Panc1 (cell line): ENCODE measurements around the gene PADI1. TPM values are rescaled to one million over a fixed set of nuclear protein-coding genes. Genes with fewer than 3 reads are reported as not detected.

Source experiments
- ATAC-seq: fragments of 200-7000 bp; cut with Tn5 transposase; 2 replicates; pipeline ENCODE4 v1.9.1; 2020; ENCODE audit warnings: mild to moderate bottlenecking, moderate library complexity
- BruUV-seq: library from RNA; stranded (reverse); fragments of 400-500 nt; replicated peaks from 2 replicates; lab custom pipeline; 2021; lab: Mats Ljungman, UMichigan
- CTCF ChIA-PET: fragments of 300-600 bp; sonication (Branson Sonifier 250); formaldehyde crosslinking; loops from one replicate; lab custom pipeline; 2022; ENCODE audit warnings: antibody characterized with exemption; lab: Charles Lee
- POLR2A ChIA-PET: fragments of 300-600 bp; sonication (Branson Sonifier 250); formaldehyde crosslinking; loops from one replicate; lab custom pipeline; 2022; ENCODE audit warnings: antibody characterized with exemption; lab: Charles Lee
- DNase-seq: peaks from one replicate; pipeline ENCODE4 v3.0.0-alpha.2; 2010; ENCODE audit warnings: low read depth, low spot score
- H3K27ac ChIP-seq: 2 replicates; pipeline ENCODE4 v1.5.1; 2011; ENCODE audit warnings: mild to moderate bottlenecking, low read length, inconsistent platforms
- H3K27me3 ChIP-seq: fragments of 200-500 bp; sonication (Bioruptor generic); 2 replicates; pipeline ENCODE4 v1.6.0; 2014; ENCODE audit warnings: low read length, inconsistent platforms; ENCODE audit not compliant: control insufficient read depth, insufficient read depth
- H3K36me3 ChIP-seq: fragments of 200-500 bp; sonication (Bioruptor generic); 2 replicates; pipeline ENCODE4 v1.5.1; 2014; ENCODE audit warnings: inconsistent platforms, mild to moderate bottlenecking, low read length, moderate library complexity; ENCODE audit not compliant: control insufficient read depth, insufficient read depth
- H3K4me1 ChIP-seq: 2 replicates; pipeline ENCODE4 v1.5.1; 2011; ENCODE audit warnings: inconsistent platforms, mild to moderate bottlenecking, low read length, moderate library complexity; ENCODE audit not compliant: control insufficient read depth, insufficient read depth
- H3K4me3 ChIP-seq, 2 experiments: 2 replicates each; pipeline ENCODE4 v1.5.1; 2011 to 2012; ENCODE audit warnings: low read depth in 2 of 2, low read length in 2 of 2, mild to moderate bottlenecking in 2 of 2, inconsistent platforms in 1 of 2, moderate library complexity in 1 of 2
- H3K9me3 ChIP-seq: fragments of 200-500 bp; sonication (Bioruptor generic); 2 replicates; pipeline ENCODE4 v1.5.1; 2014; ENCODE audit warnings: low read depth, mild to moderate bottlenecking, inconsistent platforms, low read length, moderate library complexity; ENCODE audit not compliant: control insufficient read depth, insufficient read depth
- POLR2AphosphoS5 ChIP-seq: IDR thresholded peaks from 2 replicates; pipeline ENCODE4 v1.6.1; 2012; ENCODE audit warnings: mild to moderate bottlenecking, low read depth, low read length, moderate library complexity
- SIN3A ChIP-seq: IDR thresholded peaks from 2 replicates; pipeline ENCODE4 v1.6.1; 2012; ENCODE audit warnings: low read depth, mild to moderate bottlenecking, low read length, moderate library complexity, borderline replicate concordance; ENCODE audit not compliant: insufficient read depth
- TCF7L2 ChIP-seq: IDR thresholded peaks from 2 replicates; pipeline ENCODE4 v1.6.1; 2011; ENCODE audit warnings: mild to moderate bottlenecking, low read depth, low read length, inconsistent platforms
- in situ Hi-C: cut with HindIII; loops from 2 replicates; pipeline ENCODE4 v1.10.0; 2016; ENCODE audit warnings: low sequenced_read_pairs, low pct_unique_long_range_greater_than_20kb
- intact Hi-C: fragments of 100-400 bp; cut with micrococcal nuclease; formaldehyde crosslinking; loops from one replicate; pipeline ENCODE4 v1.10.0; 2022; ENCODE audit not compliant: unreplicated experiment
- total RNA-seq: library from RNA; stranded (reverse); gene quantifications from one replicate; pipeline ENCODE4 v1.2.1, GENCODE V29; 2021; ENCODE audit not compliant: unreplicated experiment
- TF ChIP-seq, protein P1 (sequence below), 2 experiments: IDR thresholded peaks; 2 replicates each; pipeline ENCODE4 v1.6.1; 2011 to 2012; ENCODE audit warnings: low read depth in 2 of 2, control low read depth in 1 of 2, low read length in 1 of 2, mild to moderate bottlenecking in 1 of 2, moderate library complexity in 1 of 2; ENCODE audit not compliant: insufficient read depth in 1 of 2
- TF ChIP-seq, protein P2 (sequence below): fragments of 450-650 bp; IDR thresholded peaks from 2 replicates; pipeline ENCODE4 v1.5.1; 2017; ENCODE audit warnings: mild to moderate bottlenecking

Gene PADI1
- total RNA-seq, 1 experiment from 2014 or later, result 2.3 TPM

DNA sequence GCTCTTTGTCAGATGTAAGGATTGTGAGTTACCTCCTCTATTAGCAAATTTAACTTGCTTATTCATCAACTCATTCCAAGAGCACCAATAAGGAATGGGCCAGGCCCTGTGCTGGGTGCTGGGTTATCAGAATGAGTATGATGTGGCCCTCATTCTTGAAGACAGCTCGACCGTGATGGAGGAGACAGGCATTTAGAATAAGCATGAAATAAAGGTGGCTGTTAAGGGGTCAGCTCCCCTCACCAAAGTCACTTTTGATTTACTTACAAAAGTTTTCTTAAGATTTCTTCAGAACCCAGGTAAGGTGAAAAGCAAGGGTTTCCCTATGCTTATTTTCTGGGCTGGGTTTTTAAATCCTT, 15.3 kb upstream of the PADI1 start:
- BruUV-seq, result no TSS peak
- DNase-seq (no peak), ATAC-seq (no peak)
- H3K9me3 ChIP-seq, result peaks cover 9% of the 10 kb centered on the region; the same call in 1 of the 2 replicates
- ChIA-PET POLR2A (no interaction called here), CTCF (interaction anchor here (0.6 kb wide), 1 partner anchor 299 kb away, joined by 4 read pairs; no protein-coding TSS in a partner anchor)
- TF ChIP-seq, protein P1, sequence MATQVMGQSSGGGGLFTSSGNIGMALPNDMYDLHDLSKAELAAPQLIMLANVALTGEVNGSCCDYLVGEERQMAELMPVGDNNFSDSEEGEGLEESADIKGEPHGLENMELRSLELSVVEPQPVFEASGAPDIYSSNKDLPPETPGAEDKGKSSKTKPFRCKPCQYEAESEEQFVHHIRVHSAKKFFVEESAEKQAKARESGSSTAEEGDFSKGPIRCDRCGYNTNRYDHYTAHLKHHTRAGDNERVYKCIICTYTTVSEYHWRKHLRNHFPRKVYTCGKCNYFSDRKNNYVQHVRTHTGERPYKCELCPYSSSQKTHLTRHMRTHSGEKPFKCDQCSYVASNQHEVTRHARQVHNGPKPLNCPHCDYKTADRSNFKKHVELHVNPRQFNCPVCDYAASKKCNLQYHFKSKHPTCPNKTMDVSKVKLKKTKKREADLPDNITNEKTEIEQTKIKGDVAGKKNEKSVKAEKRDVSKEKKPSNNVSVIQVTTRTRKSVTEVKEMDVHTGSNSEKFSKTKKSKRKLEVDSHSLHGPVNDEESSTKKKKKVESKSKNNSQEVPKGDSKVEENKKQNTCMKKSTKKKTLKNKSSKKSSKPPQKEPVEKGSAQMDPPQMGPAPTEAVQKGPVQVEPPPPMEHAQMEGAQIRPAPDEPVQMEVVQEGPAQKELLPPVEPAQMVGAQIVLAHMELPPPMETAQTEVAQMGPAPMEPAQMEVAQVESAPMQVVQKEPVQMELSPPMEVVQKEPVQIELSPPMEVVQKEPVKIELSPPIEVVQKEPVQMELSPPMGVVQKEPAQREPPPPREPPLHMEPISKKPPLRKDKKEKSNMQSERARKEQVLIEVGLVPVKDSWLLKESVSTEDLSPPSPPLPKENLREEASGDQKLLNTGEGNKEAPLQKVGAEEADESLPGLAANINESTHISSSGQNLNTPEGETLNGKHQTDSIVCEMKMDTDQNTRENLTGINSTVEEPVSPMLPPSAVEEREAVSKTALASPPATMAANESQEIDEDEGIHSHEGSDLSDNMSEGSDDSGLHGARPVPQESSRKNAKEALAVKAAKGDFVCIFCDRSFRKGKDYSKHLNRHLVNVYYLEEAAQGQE (IDR thresholded peaks at IDR 0.05; ENCODE audit: insufficient read depth in 1 of 2, low read depth in 2 of 2, low read length in 1 of 2), result no peak
- TF ChIP-seq POLR2AphosphoS5 (no peak), TCF7L2 (no peak), SIN3A (no peak)
- TF ChIP-seq, protein P2, sequence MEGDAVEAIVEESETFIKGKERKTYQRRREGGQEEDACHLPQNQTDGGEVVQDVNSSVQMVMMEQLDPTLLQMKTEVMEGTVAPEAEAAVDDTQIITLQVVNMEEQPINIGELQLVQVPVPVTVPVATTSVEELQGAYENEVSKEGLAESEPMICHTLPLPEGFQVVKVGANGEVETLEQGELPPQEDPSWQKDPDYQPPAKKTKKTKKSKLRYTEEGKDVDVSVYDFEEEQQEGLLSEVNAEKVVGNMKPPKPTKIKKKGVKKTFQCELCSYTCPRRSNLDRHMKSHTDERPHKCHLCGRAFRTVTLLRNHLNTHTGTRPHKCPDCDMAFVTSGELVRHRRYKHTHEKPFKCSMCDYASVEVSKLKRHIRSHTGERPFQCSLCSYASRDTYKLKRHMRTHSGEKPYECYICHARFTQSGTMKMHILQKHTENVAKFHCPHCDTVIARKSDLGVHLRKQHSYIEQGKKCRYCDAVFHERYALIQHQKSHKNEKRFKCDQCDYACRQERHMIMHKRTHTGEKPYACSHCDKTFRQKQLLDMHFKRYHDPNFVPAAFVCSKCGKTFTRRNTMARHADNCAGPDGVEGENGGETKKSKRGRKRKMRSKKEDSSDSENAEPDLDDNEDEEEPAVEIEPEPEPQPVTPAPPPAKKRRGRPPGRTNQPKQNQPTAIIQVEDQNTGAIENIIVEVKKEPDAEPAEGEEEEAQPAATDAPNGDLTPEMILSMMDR, result no peak
- H3K27ac ChIP-seq, result peak overlapping the region; percentile 89
- no peaks in the 10 kb centered on the region for H3K36me3 ChIP-seq
- intact Hi-C loops, result no loop called here
- in situ Hi-C loops, result no loop called here
- no peaks in the 10 kb centered on the region for H3K27me3 ChIP-seq
- H3K4me1 ChIP-seq, result peaks cover 51% of the 10 kb centered on the region
- H3K4me3 ChIP-seq, result no peak overlapping the region

DNA sequence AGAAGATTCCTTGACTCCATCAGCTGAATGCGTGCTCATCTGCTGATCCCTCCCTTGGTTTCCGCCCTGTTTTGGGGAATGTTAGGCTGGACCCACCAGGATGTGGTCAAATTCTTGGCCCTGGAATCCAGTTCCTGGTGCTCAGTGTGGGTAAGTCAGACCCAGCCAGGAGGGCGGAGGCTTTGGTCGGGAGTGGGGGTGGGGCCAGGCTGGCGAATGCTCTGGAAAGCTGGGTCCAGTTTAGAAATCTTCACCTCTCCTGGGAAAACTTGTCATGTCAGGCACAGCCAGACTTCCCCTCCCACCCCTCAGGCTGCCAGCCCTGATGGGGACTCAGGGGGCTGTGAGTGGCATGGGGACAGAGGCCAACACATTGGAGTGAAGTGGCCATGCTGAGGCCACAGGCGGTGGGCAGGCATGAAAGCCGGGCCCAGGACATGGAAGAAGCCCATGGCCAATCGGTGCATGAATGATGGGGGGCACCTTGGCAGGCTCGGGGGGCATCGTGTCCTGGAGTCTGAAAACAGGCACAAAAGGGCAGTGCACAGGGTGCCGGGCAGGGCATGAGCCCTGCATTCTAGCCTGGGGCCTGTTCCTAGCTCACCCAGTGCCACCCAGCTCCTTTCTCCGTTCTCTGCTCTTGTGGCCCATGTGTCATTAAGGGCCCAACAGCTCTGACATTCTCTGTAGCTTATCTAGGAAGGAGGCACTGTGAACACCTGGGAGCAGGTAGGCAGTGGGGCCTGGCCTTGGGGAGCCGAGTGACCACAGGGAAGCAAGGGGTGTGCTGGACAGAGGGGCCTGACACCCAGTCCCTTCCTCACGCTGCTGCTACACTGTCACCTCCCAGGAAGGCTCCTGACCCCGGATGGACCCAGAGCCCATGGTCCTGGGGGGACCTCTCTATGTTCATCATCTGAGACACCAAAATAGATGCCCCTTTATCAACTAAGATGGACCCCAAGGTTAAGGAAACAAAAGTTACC, 14.6 kb upstream of the PADI1 start:
- Histone ChIP-seq H3K27me3 (no peaks in the 10 kb centered on the region), H3K4me3 (no peak overlapping the region), H3K27ac (peak overlapping the region; percentile 89), H3K36me3 (no peaks in the 10 kb centered on the region), H3K9me3 (peaks cover 9% of the 10 kb centered on the region; the same call in 1 of the 2 replicates), H3K4me1 (peaks cover 49% of the 10 kb centered on the region)
- intact Hi-C loops, result no loop called here
- CTCF ChIA-PET, result no interaction called here
- ATAC-seq (no peak), DNase-seq (no peak)
- no TSS peak for BruUV-seq
- POLR2A ChIA-PET, result no interaction called here
- in situ Hi-C loops, result no loop called here
- no peak for TF ChIP-seq TCF7L2
- TF ChIP-seq, protein P1 (IDR thresholded peaks at IDR 0.05; ENCODE audit: insufficient read depth in 1 of 2, low read depth in 2 of 2, low read length in 1 of 2), result no peak
- TF ChIP-seq, protein P2, result no peak
- no peak for TF ChIP-seq SIN3A
- no peak for TF ChIP-seq POLR2AphosphoS5
